HG02763 (cell line): Measurements from ENCODE around the gene PNLIP.

Source experiments
- ATAC-seq: cut with Tn5 transposase; IDR thresholded peaks from one replicate; pipeline ENCODE4 v1.9.1; 2021; ENCODE audit warnings: mild to moderate bottlenecking, moderate library complexity; ENCODE audit not compliant: unreplicated experiment

Gene PNLIP

GRCh38 chr10:116613471-116613870 lies 67.7 kb downstream of the PNLIP start:
- no peak for ATAC-seq

GRCh38 chr10:116614796-116615195 lies 69.1 kb downstream of the PNLIP start:
- ATAC-seq = no peak

- no peak for ATAC-seq
These were observed 69.6 kb downstream of the PNLIP start for GRCh38 chr10:116615199-116615776.
